Stimulated activated CD4-positive, alpha-beta T cell treated with anti-CD3 and anti-CD28 coated beads, Interleukin-1b, Interleukin-23, amount 100 ng/mL, for 24 hours (primary cell): Measurements from ENCODE around the gene TRABD2B.

ENCODE experiments used
- DNase-seq, 4 experiments: peaks; one replicate each; pipeline ENCODE4 v3.0.0-alpha.2; 2020; ENCODE audit warnings: low read depth in 4 of 4, low spot score in 1 of 4

The TRABD2B gene

GRCh38 chr1:47937586-47938254, 59.5 kb downstream of the TRABD2B start:
- no peak for DNase-seq

GRCh38 chr1:47936916-47937551, 60.2 kb downstream of the TRABD2B start:
- no peak for DNase-seq

- DNase-seq, result no peak
These were observed 61.3 kb downstream of the TRABD2B start for GRCh38 chr1:47935856-47936255.

- DNase-seq, result no peak
These were observed 62.0 kb downstream of the TRABD2B start for GRCh38 chr1:47935163-47935562.

GRCh38 chr1:47934243-47934805, 62.9 kb downstream of the TRABD2B start:
- no peak for DNase-seq

- DNase-seq, result no peak
These were observed 64.4 kb downstream of the TRABD2B start for GRCh38 chr1:47932743-47933142.

GRCh38 chr1:47931395-47931794, 65.8 kb downstream of the TRABD2B start:
- DNase-seq, result no peak

GRCh38 chr1:47930210-47930840, 66.9 kb downstream of the TRABD2B start:
- DNase-seq, result no peak

- DNase-seq, result no peak
These were observed 70.0 kb downstream of the TRABD2B start for GRCh38 chr1:47927165-47927564.

- no peak for DNase-seq
These were observed 70.7 kb downstream of the TRABD2B start for GRCh38 chr1:47926461-47926999.

- DNase-seq, result no peak
These were observed 72.7 kb downstream of the TRABD2B start for GRCh38 chr1:47924270-47925048.

- no peak for DNase-seq
These were observed 75.2 kb downstream of the TRABD2B start for GRCh38 chr1:47921935-47922415.

GRCh38 chr1:47919113-47919833, 77.9 kb downstream of the TRABD2B start:
- DNase-seq, result no peak

- no peak for DNase-seq
These were observed 78.8 kb downstream of the TRABD2B start for GRCh38 chr1:47918257-47918867.

- DNase-seq, result no peak
These were observed 79.5 kb downstream of the TRABD2B start for GRCh38 chr1:47917687-47918086.

GRCh38 chr1:47915677-47916353, 81.4 kb downstream of the TRABD2B start:
- DNase-seq, result no peak

- no peak for DNase-seq
These were observed 82.1 kb downstream of the TRABD2B start for GRCh38 chr1:47914952-47915676.

- no peak for DNase-seq
These were observed 82.8 kb downstream of the TRABD2B start for GRCh38 chr1:47914218-47914938.
